ENCODE measurements around the gene ST3GAL4. TPM values are rescaled to one million over a fixed set of nuclear protein-coding genes. Genes with fewer than 3 reads are reported as not detected.

The ST3GAL4 gene
- total and polyA plus RNA-seq, 2 donors (not counting 1 experiment from before 2014, with no cell fraction given) = 1.1 to 1.9 TPM

GRCh38 chr11:126331286-126331685 lies 24.2 kb upstream of the ST3GAL4 start:
- peaks cover 2% of the 10 kb centered on the region for H3K4me1 Mint-ChIP-seq
- no peaks in the 10 kb centered on the region for H3K27me3 Mint-ChIP-seq
- ATAC-seq (ENCODE audit: low read depth) = no peak
- no peak overlapping the region for H3K27ac Mint-ChIP-seq
- Histone ChIP-seq H4K20me1 (ENCODE audit: control insufficient read depth, insufficient read depth, low read length, poor library complexity, severe bottlenecking) (peaks cover 20% of the 10 kb centered on the region), H3K9me3 (ENCODE audit: control extremely low read depth in 1 of 3, control insufficient read depth in 2 of 3, insufficient read depth in 1 of 3, low read length in 2 of 3) (no peaks in the 10 kb centered on the region), H3K27me3 (replicated peaks in 1 of 4; ENCODE audit: control extremely low read depth in 1 of 4, control insufficient read depth in 3 of 4, insufficient read depth in 4 of 4, low read length in 3 of 4) (no peaks in the 10 kb centered on the region), H3K36me3 (replicated peaks in 1 of 2; ENCODE audit: control extremely low read depth in 1 of 2, control insufficient read depth in 1 of 2, extremely low read depth in 1 of 2, insufficient read depth in 2 of 2, low read length in 1 of 2) (peaks cover 0 to 51% of the 10 kb centered on the region in 2 experiments), H3K4me2 (replicated peaks; ENCODE audit: low read depth, low read length, poor library complexity, severe bottlenecking) (no peak overlapping the region), H3K4me1 (ENCODE audit: control insufficient read depth in 2 of 2, insufficient read depth in 2 of 2, low read length in 2 of 2) (no peaks in the 10 kb centered on the region), H3K79me2 (ENCODE audit: control insufficient read depth, insufficient read depth, low read length) (peaks cover 15% of the 10 kb centered on the region), H2AFZ (ENCODE audit: insufficient read depth, low read depth, low read length, poor library complexity, severe bottlenecking) (no peak overlapping the region), H3K4me3 (ENCODE audit: control extremely low read depth in 1 of 5, extremely low read depth in 1 of 5, insufficient read depth in 1 of 5, low read depth in 2 of 5, low read length in 4 of 5) (no peak overlapping the region), H3K27ac (ENCODE audit: low read length in 2 of 2) (no peak overlapping the region), H3K9ac (ENCODE audit: low read length) (no peak overlapping the region)
- 99% methylated on average over 11 of the region's 13 CpGs for WGBS (ENCODE audit: insufficient coverage)
- ChIA-PET POLR2A (no interaction called here), CTCF (interaction anchor here (1.0 kb wide), 1 partner anchor 23 kb away, joined by 3 read pairs; no protein-coding TSS in a partner anchor)
- no peak overlapping the region for H3K4me3 Mint-ChIP-seq
- intact Hi-C loops (cut with micrococcal nuclease) = no loop called here
- H3K9me3 Mint-ChIP-seq (ENCODE audit: insufficient read depth) = no peaks in the 10 kb centered on the region
- TF ChIP-seq EZH2 (IDR thresholded peaks at IDR 0.05; ENCODE audit: borderline replicate concordance, insufficient read depth, low read depth, low read length, poor library complexity, severe bottlenecking) (no peak), CTCF (IDR thresholded peaks at IDR 0.05) (no peak)
- DNase-seq = no peak

DNA sequence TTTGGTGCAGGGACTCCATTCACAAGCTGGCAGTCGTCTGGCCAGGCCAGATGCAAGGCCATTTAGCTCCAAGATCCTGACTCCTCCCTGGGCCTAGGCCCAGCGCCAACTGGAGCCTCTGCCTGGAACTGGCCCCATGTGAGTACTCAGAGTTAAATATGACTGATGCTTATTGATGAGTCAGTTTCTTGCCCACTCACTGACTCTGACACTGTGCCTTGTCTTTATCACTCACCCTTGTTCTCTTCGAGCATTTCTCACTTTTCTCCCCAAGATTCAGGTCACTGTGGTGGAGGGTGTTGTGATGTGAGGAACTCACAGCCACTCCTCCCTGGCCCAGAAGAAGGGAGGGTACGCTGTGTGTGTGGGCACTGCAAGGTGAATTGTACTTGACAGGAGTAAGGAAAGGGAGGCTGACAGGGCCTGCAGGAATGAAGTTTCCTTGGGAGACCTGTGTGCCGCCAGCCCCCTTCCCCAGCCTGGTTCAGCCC lies 23.2 kb upstream of the ST3GAL4 start:
- no peak overlapping the region for H3K4me3 ChIP-seq (ENCODE audit: control extremely low read depth in 1 of 5, extremely low read depth in 1 of 5, insufficient read depth in 1 of 5, low read depth in 2 of 5, low read length in 4 of 5)
- no peak overlapping the region for H3K27ac ChIP-seq (ENCODE audit: low read length in 2 of 2)
- H3K4me2 ChIP-seq (replicated peaks; ENCODE audit: low read depth, low read length, poor library complexity, severe bottlenecking) = no peak overlapping the region
- H3K27me3 ChIP-seq (replicated peaks in 1 of 4; ENCODE audit: control extremely low read depth in 1 of 4, control insufficient read depth in 3 of 4, insufficient read depth in 4 of 4, low read length in 3 of 4) = no peaks in the 10 kb centered on the region
- no peak overlapping the region for H2AFZ ChIP-seq (ENCODE audit: insufficient read depth, low read depth, low read length, poor library complexity, severe bottlenecking)
- peaks cover 0 to 61% of the 10 kb centered on the region in 2 experiments for H3K36me3 ChIP-seq (replicated peaks in 1 of 2; ENCODE audit: control extremely low read depth in 1 of 2, control insufficient read depth in 1 of 2, extremely low read depth in 1 of 2, insufficient read depth in 2 of 2, low read length in 1 of 2)
- WGBS (ENCODE audit: insufficient coverage) = 100% methylated on average over 3 of the region's 5 CpGs
- CTCF ChIA-PET = no interaction called here
- H3K27ac Mint-ChIP-seq = no peak overlapping the region
- H3K4me3 Mint-ChIP-seq = no peak overlapping the region
- H3K9me3 ChIP-seq (ENCODE audit: control extremely low read depth in 1 of 3, control insufficient read depth in 2 of 3, insufficient read depth in 1 of 3, low read length in 2 of 3) = no peaks in the 10 kb centered on the region
- TF ChIP-seq EZH2 (IDR thresholded peaks at IDR 0.05; ENCODE audit: borderline replicate concordance, insufficient read depth, low read depth, low read length, poor library complexity, severe bottlenecking) (no peak), CTCF (IDR thresholded peaks at IDR 0.05) (no peak)
- H3K4me1 ChIP-seq (ENCODE audit: control insufficient read depth in 2 of 2, insufficient read depth in 2 of 2, low read length in 2 of 2) = no peaks in the 10 kb centered on the region
- POLR2A ChIA-PET = no interaction called here
- no peak for ATAC-seq (ENCODE audit: low read depth)
- peaks cover 12% of the 10 kb centered on the region for H3K79me2 ChIP-seq (ENCODE audit: control insufficient read depth, insufficient read depth, low read length)
- peaks cover 6% of the 10 kb centered on the region for H3K4me1 Mint-ChIP-seq
- DNase-seq = no peak
- intact Hi-C loops (cut with micrococcal nuclease) = no loop called here
- no peaks in the 10 kb centered on the region for H3K27me3 Mint-ChIP-seq
- H3K9ac ChIP-seq (ENCODE audit: low read length) = no peak overlapping the region
- no peaks in the 10 kb centered on the region for H3K9me3 Mint-ChIP-seq (ENCODE audit: insufficient read depth)
- peaks cover 17% of the 10 kb centered on the region for H4K20me1 ChIP-seq (ENCODE audit: control insufficient read depth, insufficient read depth, low read length, poor library complexity, severe bottlenecking)
